ENCODE results near the gene LRRC4C. TPM values are rescaled to one million over a fixed set of nuclear protein-coding genes. Genes with fewer than 3 reads are reported as not detected.

LRRC4C gene
- polyA plus RNA-seq, 1 donor, result 3.9 TPM

- Histone ChIP-seq H3K9me3 (ENCODE audit: control insufficient read depth, low read depth, low read length) (no peaks in the 10 kb centered on the region), H3K27ac (ENCODE audit: low read length) (no peak overlapping the region), H3K27me3 (ENCODE audit: control insufficient read depth, insufficient read depth, low read length) (no peaks in the 10 kb centered on the region), H3K4me1 (ENCODE audit: control insufficient read depth, insufficient read depth, low read length) (no peaks in the 10 kb centered on the region), H3K36me3 (ENCODE audit: control insufficient read depth, insufficient read depth, low read length) (no peaks in the 10 kb centered on the region), H3K4me3 (ENCODE audit: low read length) (no peak overlapping the region)
- 71% methylated on average over 1 of the region's 1 CpG for WGBS (ENCODE audit: insufficient coverage, low lambda C conversion rate)
- DNase-seq, result no peak
These were observed 223.8 kb downstream of the LRRC4C start for GRCh38 chr11:41235668-41236067.

GRCh38 chr11:41225856-41226633, 233.4 kb downstream of the LRRC4C start:
- Histone ChIP-seq H3K36me3 (ENCODE audit: control insufficient read depth, insufficient read depth, low read length) (no peaks in the 10 kb centered on the region), H3K4me3 (ENCODE audit: low read length) (no peak overlapping the region), H3K27me3 (ENCODE audit: control insufficient read depth, insufficient read depth, low read length) (no peaks in the 10 kb centered on the region), H3K4me1 (ENCODE audit: control insufficient read depth, insufficient read depth, low read length) (no peaks in the 10 kb centered on the region), H3K27ac (ENCODE audit: low read length) (no peak overlapping the region), H3K9me3 (ENCODE audit: control insufficient read depth, low read depth, low read length) (no peaks in the 10 kb centered on the region)
- DNase-seq, result no peak
- no CpG with 5 or more reads among the region's 3 CpGs for whole genome bisulfite sequencing (ENCODE audit: insufficient coverage, low lambda C conversion rate)

- no CpG with 5 or more reads among the region's 2 CpGs for WGBS (ENCODE audit: insufficient coverage, low lambda C conversion rate)
- no peaks in the 10 kb centered on the region for H3K36me3 ChIP-seq (ENCODE audit: control insufficient read depth, insufficient read depth, low read length)
- DNase-seq, result no peak
- H3K27me3 ChIP-seq (ENCODE audit: control insufficient read depth, insufficient read depth, low read length), result no peaks in the 10 kb centered on the region
- no peaks in the 10 kb centered on the region for H3K4me1 ChIP-seq (ENCODE audit: control insufficient read depth, insufficient read depth, low read length)
- H3K27ac ChIP-seq (ENCODE audit: low read length), result no peak overlapping the region
- no peak overlapping the region for H3K4me3 ChIP-seq (ENCODE audit: low read length)
- H3K9me3 ChIP-seq (ENCODE audit: control insufficient read depth, low read depth, low read length), result no peaks in the 10 kb centered on the region
These were observed 237.2 kb downstream of the LRRC4C start for GRCh38 chr11:41222236-41222635.

GRCh38 chr11:41206388-41206787, 253.1 kb downstream of the LRRC4C start:
- Histone ChIP-seq H3K27ac (ENCODE audit: low read length) (no peak overlapping the region), H3K4me3 (ENCODE audit: low read length) (no peak overlapping the region), H3K4me1 (ENCODE audit: control insufficient read depth, insufficient read depth, low read length) (no peaks in the 10 kb centered on the region), H3K36me3 (ENCODE audit: control insufficient read depth, insufficient read depth, low read length) (no peaks in the 10 kb centered on the region), H3K27me3 (ENCODE audit: control insufficient read depth, insufficient read depth, low read length) (no peaks in the 10 kb centered on the region), H3K9me3 (ENCODE audit: control insufficient read depth, low read depth, low read length) (no peaks in the 10 kb centered on the region)
- no peak for DNase-seq

- no peak for DNase-seq
- Histone ChIP-seq H3K4me3 (ENCODE audit: low read length) (no peak overlapping the region), H3K27ac (ENCODE audit: low read length) (no peak overlapping the region), H3K9me3 (ENCODE audit: control insufficient read depth, low read depth, low read length) (no peaks in the 10 kb centered on the region), H3K36me3 (ENCODE audit: control insufficient read depth, insufficient read depth, low read length) (no peaks in the 10 kb centered on the region), H3K27me3 (ENCODE audit: control insufficient read depth, insufficient read depth, low read length) (no peaks in the 10 kb centered on the region), H3K4me1 (ENCODE audit: control insufficient read depth, insufficient read depth, low read length) (no peaks in the 10 kb centered on the region)
- 0% methylated on average over 4 of the region's 5 CpGs for WGBS (ENCODE audit: insufficient coverage, low lambda C conversion rate)
These were observed 258.3 kb downstream of the LRRC4C start for GRCh38 chr11:41201156-41201555.

GRCh38 chr11:41190437-41191082, 268.9 kb downstream of the LRRC4C start:
- peak in 1 of 2 donors; percentile 7 for DNase-seq
- 20% methylated on average over 1 of the region's 14 CpGs for WGBS (ENCODE audit: insufficient coverage, low lambda C conversion rate)
- Histone ChIP-seq H3K27ac (ENCODE audit: low read length) (no peak overlapping the region), H3K27me3 (ENCODE audit: control insufficient read depth, insufficient read depth, low read length) (no peaks in the 10 kb centered on the region), H3K4me3 (ENCODE audit: low read length) (no peak overlapping the region), H3K36me3 (ENCODE audit: control insufficient read depth, insufficient read depth, low read length) (no peaks in the 10 kb centered on the region), H3K4me1 (ENCODE audit: control insufficient read depth, insufficient read depth, low read length) (no peaks in the 10 kb centered on the region), H3K9me3 (ENCODE audit: control insufficient read depth, low read depth, low read length) (no peaks in the 10 kb centered on the region)

- H3K9me3 ChIP-seq (ENCODE audit: control insufficient read depth, low read depth, low read length), result no peaks in the 10 kb centered on the region
- H3K27ac ChIP-seq (ENCODE audit: low read length), result no peak overlapping the region
- DNase-seq, result no peak
- no peak overlapping the region for H3K4me3 ChIP-seq (ENCODE audit: low read length)
- H3K4me1 ChIP-seq (ENCODE audit: control insufficient read depth, insufficient read depth, low read length), result no peaks in the 10 kb centered on the region
- 60% methylated on average over 1 of the region's 4 CpGs for WGBS (ENCODE audit: insufficient coverage, low lambda C conversion rate)
- H3K36me3 ChIP-seq (ENCODE audit: control insufficient read depth, insufficient read depth, low read length), result no peaks in the 10 kb centered on the region
- H3K27me3 ChIP-seq (ENCODE audit: control insufficient read depth, insufficient read depth, low read length), result no peaks in the 10 kb centered on the region
These were observed 269.6 kb downstream of the LRRC4C start for GRCh38 chr11:41189701-41190436.

GRCh38 chr11:41177791-41178190, 281.7 kb downstream of the LRRC4C start:
- no peaks in the 10 kb centered on the region for H3K36me3 ChIP-seq (ENCODE audit: control insufficient read depth, insufficient read depth, low read length)

GRCh38 chr11:41175304-41175972, 284.0 kb downstream of the LRRC4C start:
- no peak overlapping the region for H3K4me3 ChIP-seq (ENCODE audit: low read length)
- WGBS (ENCODE audit: insufficient coverage, low lambda C conversion rate), result 60% methylated on average over 1 of the region's 1 CpG
- no peaks in the 10 kb centered on the region for H3K36me3 ChIP-seq (ENCODE audit: control insufficient read depth, insufficient read depth, low read length)
- no peak for DNase-seq
- H3K4me1 ChIP-seq (ENCODE audit: control insufficient read depth, insufficient read depth, low read length), result no peaks in the 10 kb centered on the region
- H3K9me3 ChIP-seq (ENCODE audit: control insufficient read depth, low read depth, low read length), result no peaks in the 10 kb centered on the region
- no peaks in the 10 kb centered on the region for H3K27me3 ChIP-seq (ENCODE audit: control insufficient read depth, insufficient read depth, low read length)
- H3K27ac ChIP-seq (ENCODE audit: low read length), result no peak overlapping the region

More at GRCh38 chr11:41177791-41178190, 281.7 kb downstream of the LRRC4C start:
- Histone ChIP-seq H3K27ac (ENCODE audit: low read length) (no peak overlapping the region), H3K4me1 (ENCODE audit: control insufficient read depth, insufficient read depth, low read length) (no peaks in the 10 kb centered on the region), H3K27me3 (ENCODE audit: control insufficient read depth, insufficient read depth, low read length) (no peaks in the 10 kb centered on the region), H3K4me3 (ENCODE audit: low read length) (no peak overlapping the region), H3K9me3 (ENCODE audit: control insufficient read depth, low read depth, low read length) (no peaks in the 10 kb centered on the region)
- WGBS (ENCODE audit: insufficient coverage, low lambda C conversion rate), result 94% methylated on average over 2 of the region's 4 CpGs
- no peak for DNase-seq

- H3K27ac ChIP-seq (ENCODE audit: low read length), result no peak overlapping the region
- no peak for DNase-seq
- no peaks in the 10 kb centered on the region for H3K36me3 ChIP-seq (ENCODE audit: control insufficient read depth, insufficient read depth, low read length)
- no peaks in the 10 kb centered on the region for H3K4me1 ChIP-seq (ENCODE audit: control insufficient read depth, insufficient read depth, low read length)
- H3K4me3 ChIP-seq (ENCODE audit: low read length), result no peak overlapping the region
- 80% methylated on average over 1 of the region's 2 CpGs for WGBS (ENCODE audit: insufficient coverage, low lambda C conversion rate)
- H3K27me3 ChIP-seq (ENCODE audit: control insufficient read depth, insufficient read depth, low read length), result no peaks in the 10 kb centered on the region
- no peaks in the 10 kb centered on the region for H3K9me3 ChIP-seq (ENCODE audit: control insufficient read depth, low read depth, low read length)
These were observed 313.1 kb downstream of the LRRC4C start for GRCh38 chr11:41146326-41146725.

Measured in large intestine (tissue), 3 donors.